ENCODE data around the gene FLYWCH2.
"Not testable (repeated sequence)": the region's sequence is repeated elsewhere in the genome, so short reads cannot be mapped to it uniquely, and the experiment has no call there.

The FLYWCH2 gene

GRCh38 chr16:2915196-2915929, 32.3 kb downstream of the FLYWCH2 start:
- no peak for DNase-seq

- DNase-seq, result peak; percentile 58
These were observed 36.7 kb downstream of the FLYWCH2 start for GRCh38 chr16:2919511-2920255.

- no peak for DNase-seq
These were observed 40.5 kb downstream of the FLYWCH2 start for GRCh38 chr16:2923481-2923880.

- no peak for DNase-seq
These were observed 42.1 kb downstream of the FLYWCH2 start for GRCh38 chr16:2924901-2925755.

- DNase-seq, result no peak
These were observed 43.1 kb downstream of the FLYWCH2 start for GRCh38 chr16:2925951-2926649.

- no peak for DNase-seq
These were observed 43.6 kb downstream of the FLYWCH2 start for GRCh38 chr16:2926650-2926999.

GRCh38 chr16:2927010-2927646, 44.1 kb downstream of the FLYWCH2 start:
- DNase-seq, result peak; percentile 87

- DNase-seq, result not testable (repeated sequence)
These were observed 45.1 kb downstream of the FLYWCH2 start for GRCh38 chr16:2928151-2928550.

GRCh38 chr16:2928796-2929195, 45.8 kb downstream of the FLYWCH2 start:
- DNase-seq, result no peak

GRCh38 chr16:2929693-2930092, 46.7 kb downstream of the FLYWCH2 start:
- no peak for DNase-seq

- no peak for DNase-seq
These were observed 47.2 kb downstream of the FLYWCH2 start for GRCh38 chr16:2930236-2930635.

- not testable (repeated sequence) for DNase-seq
These were observed 48.4 kb downstream of the FLYWCH2 start for GRCh38 chr16:2931231-2931914.

- DNase-seq, result no peak
These were observed 50.1 kb downstream of the FLYWCH2 start for GRCh38 chr16:2933136-2933535.

- no peak for DNase-seq
These were observed 50.7 kb downstream of the FLYWCH2 start for GRCh38 chr16:2933701-2934100.

- no peak for DNase-seq
These were observed 51.4 kb downstream of the FLYWCH2 start for GRCh38 chr16:2934450-2934849.

- DNase-seq, result no peak
These were observed 53.5 kb downstream of the FLYWCH2 start for GRCh38 chr16:2936436-2937011.

- no peak for DNase-seq
These were observed 54.2 kb downstream of the FLYWCH2 start for GRCh38 chr16:2937170-2937569.

GRCh38 chr16:2938206-2938605, 55.2 kb downstream of the FLYWCH2 start:
- DNase-seq, result no peak

- DNase-seq, result no peak
These were observed 57.0 kb downstream of the FLYWCH2 start for GRCh38 chr16:2939968-2940367.

- no peak for DNase-seq
These were observed 59.0 kb downstream of the FLYWCH2 start for GRCh38 chr16:2942045-2942444.

- not testable (repeated sequence) for DNase-seq
These were observed 60.7 kb downstream of the FLYWCH2 start for GRCh38 chr16:2943716-2944115.
